ENCODE results near the gene CHP2. TPM values are rescaled to one million over a fixed set of nuclear protein-coding genes. Genes with fewer than 3 reads are reported as not detected.

The CHP2 gene
- not detected in 2 replicates for polyA plus RNA-seq

DNA sequence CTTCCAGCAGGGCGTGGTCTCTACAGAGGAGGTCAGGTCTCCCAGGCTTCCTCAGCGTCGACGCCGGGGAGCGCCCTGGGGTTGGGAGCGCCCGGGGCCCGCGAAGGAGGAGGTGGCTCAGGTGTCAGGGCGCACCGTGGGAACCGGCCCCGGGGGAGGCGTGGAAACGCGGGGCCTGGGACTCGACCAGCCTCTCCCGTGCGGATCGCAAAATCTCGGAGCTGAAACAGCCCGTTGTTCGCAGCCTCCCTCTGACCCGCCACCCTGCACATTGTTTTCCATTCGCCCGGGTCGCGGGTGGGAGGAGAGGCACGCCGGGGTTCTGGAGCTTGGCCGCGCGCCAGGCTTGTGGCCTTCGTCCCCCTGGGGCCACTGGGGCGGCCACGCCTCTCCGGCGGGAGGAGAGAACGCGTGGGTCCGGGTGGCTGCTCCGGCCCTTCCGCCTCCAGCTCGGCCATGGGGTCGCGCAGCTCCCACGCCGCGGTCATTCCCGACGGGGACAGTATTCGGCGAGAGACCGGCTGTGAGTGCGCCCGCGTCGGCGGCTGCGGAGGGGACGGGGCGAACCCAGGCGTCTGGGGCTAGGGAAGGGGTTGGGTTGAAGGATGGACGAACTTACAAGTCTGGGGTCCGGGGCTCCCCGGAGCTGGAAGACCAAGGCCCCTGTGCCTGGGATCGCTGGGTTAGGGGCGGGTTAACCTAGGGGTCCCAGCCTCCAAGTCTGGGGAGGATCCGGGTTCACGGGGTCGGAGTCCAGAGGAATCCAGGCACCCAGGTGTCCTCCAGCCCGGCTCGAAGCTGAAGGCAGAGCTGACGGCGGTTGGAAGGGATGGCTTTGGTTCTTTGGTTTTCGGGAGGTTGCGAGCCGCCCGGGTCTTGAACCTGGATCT lies at the start of gene CHP2:
Gene CHP2, plus strand, starts transcription at position 433 of the 890 bp plus-strand sequence. Its CDS starts 24 bp downstream, at position 457.

DNA sequence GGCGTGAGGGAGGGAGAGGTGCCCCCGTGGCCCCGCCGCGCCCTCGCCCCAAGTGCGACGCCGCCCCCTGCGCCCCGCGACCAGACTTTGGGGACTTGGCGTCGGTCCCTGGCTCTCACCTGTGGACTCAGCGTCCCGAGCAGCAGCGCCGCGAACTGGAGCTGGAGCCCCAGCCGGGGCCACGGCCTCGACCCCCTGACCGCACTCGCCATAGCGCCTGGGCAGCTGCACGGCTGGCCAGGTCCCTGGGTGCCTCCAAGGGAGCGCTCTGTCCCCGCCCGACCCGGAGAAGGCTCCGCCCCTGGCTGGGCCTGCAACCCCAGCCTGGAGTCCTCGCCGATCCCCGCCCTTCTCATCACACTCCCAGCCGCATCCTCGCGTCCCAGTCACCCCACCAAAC lies 41.9 kb upstream of the CHP2 start, which contains the start of gene ERN2:
Gene ERN2, minus strand, starts transcription at position 247 of the 400 bp plus-strand sequence. Its CDS starts 35 bp downstream, at position 212.

Other genes starting within 250 kb of the CHP2 start
- 14.1 and 18.0 TPM in 2 replicates for gene GGA2, start 244.5 kb upstream of the CHP2 start, polyA plus RNA-seq
- gene EARS2, start 197.7 kb upstream of the CHP2 start, polyA plus RNA-seq, result 10.4 and 13.6 TPM in 2 replicates
- 7.5 and 19.0 TPM in 2 replicates for gene UBFD1, start 197.3 kb upstream of the CHP2 start, polyA plus RNA-seq
- gene NDUFAB1, start 158.7 kb upstream of the CHP2 start, polyA plus RNA-seq, result 471 and 500 TPM in 2 replicates
- gene PALB2, start 113.7 kb upstream of the CHP2 start, polyA plus RNA-seq, result 3.6 and 5.0 TPM in 2 replicates
- 12.8 and 13.3 TPM in 2 replicates for gene DCTN5, start 113.6 kb upstream of the CHP2 start, polyA plus RNA-seq
- gene PLK1, start 76.1 kb upstream of the CHP2 start, polyA plus RNA-seq, result 0.15 and 0.69 TPM in 2 replicates
- not detected in 2 replicates for gene ERN2, start 41.8 kb upstream of the CHP2 start, polyA plus RNA-seq
- 3.5 and 47.9 TPM in 2 replicates for gene PRKCB, start 81.0 kb downstream of the CHP2 start, polyA plus RNA-seq